GM19099 (cell line): ENCODE results near the gene CCNI.

Experiments used
- POLR2A ChIP-seq: IDR thresholded peaks from 3 replicates; pipeline ENCODE4 v1.6.1; 2011; ENCODE audit warnings: low read depth; ENCODE audit not compliant: insufficient read length; ENCODE audit errors: extremely low read depth

CCNI gene

GRCh38 chr4:77001907-77002306 lies 73.9 kb downstream of the CCNI start:
- no peak for TF ChIP-seq POLR2A

GRCh38 chr4:76998251-76998901 lies 77.4 kb downstream of the CCNI start:
- no peak for TF ChIP-seq POLR2A

DNA sequence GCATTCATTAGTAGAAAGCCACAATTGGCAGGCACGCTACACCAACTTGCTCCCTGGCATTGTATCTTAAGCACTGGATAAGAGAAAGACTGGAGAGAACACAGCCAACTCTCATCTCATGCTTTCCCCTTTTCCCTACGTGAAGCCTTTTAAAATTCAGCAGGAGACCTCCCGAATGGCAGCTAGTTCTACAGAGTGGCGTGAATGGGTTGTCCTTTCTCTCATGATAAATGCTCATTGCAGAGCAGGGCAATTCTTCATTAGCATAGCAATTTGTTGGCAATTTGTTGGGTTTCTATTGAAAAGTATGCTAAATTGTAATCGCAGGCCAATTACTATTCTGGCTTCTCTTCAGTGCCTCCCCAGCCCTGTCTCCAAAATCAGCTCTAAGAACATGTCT lies 78.3 kb downstream of the CCNI start:
- TF ChIP-seq POLR2A: no peak
